OCI-LY1 (cell line): ENCODE results near the gene DHRS11.

Experiments used
- CTCF ChIP-seq: fragments of 200-600 bp; sonication (generic), shearing (Covaris generic); IDR thresholded peaks from 2 replicates; pipeline ENCODE4 v1.5.1; 2017; ENCODE audit warnings: mild to moderate bottlenecking, antibody characterized with exemption, low read length, moderate library complexity, mixed read lengths
- EZH2 ChIP-seq: fragments of 200-600 bp; sonication (generic), shearing (Covaris generic); IDR thresholded peaks from 2 replicates; pipeline ENCODE4 v1.8.0; 2017; ENCODE audit warnings: borderline replicate concordance, mixed run types, mild to moderate bottlenecking, antibody characterized with exemption, low read length, moderate library complexity, mixed read lengths

GRCh38 chr17:36583787-36584186 is 7.9 kb upstream of the DHRS11 start:
- TF ChIP-seq CTCF (no peak), EZH2 (no peak)
